ENCODE measurements around the gene SLAMF6.

The SLAMF6 gene

GRCh38 chr1:160439718-160440117, 83.3 kb downstream of the SLAMF6 start:
- no peak for FAIRE-seq
- DNase-seq (ENCODE audit: extremely low spot score, insufficient read length, low read depth), result no peak

GRCh38 chr1:160438935-160439334, 84.1 kb downstream of the SLAMF6 start:
- DNase-seq (ENCODE audit: extremely low spot score, insufficient read length, low read depth) (no peak), FAIRE-seq (peak; percentile 18)

- no peak for FAIRE-seq
- no peak for DNase-seq (ENCODE audit: extremely low spot score, insufficient read length, low read depth)
Measured at GRCh38 chr1:160438317-160438918, 84.6 kb downstream of the SLAMF6 start.

GRCh38 chr1:160437432-160438316, 85.4 kb downstream of the SLAMF6 start:
- FAIRE-seq (peak; percentile 82), DNase-seq (ENCODE audit: extremely low spot score, insufficient read length, low read depth) (no peak)

GRCh38 chr1:160436966-160437365, 86.1 kb downstream of the SLAMF6 start:
- FAIRE-seq, result peak; percentile 76
- no peak for DNase-seq (ENCODE audit: extremely low spot score, insufficient read length, low read depth)

Data from GM18507 (cell line).